Esophagus muscularis mucosa (tissue), 4 donors: Measurements from ENCODE around the gene KRTAP5-2. TPM values are rescaled to one million over a fixed set of nuclear protein-coding genes. Genes with fewer than 3 reads are reported as not detected.
"Not testable (repeated sequence)": the region's sequence is repeated elsewhere in the genome, so short reads cannot be mapped to it uniquely, and the experiment has no call there.

Experiments
- DNase-seq: peaks from one replicate; pipeline ENCODE4 v3.0.0-alpha.2; 2017; ENCODE audit errors: extremely low spot score
- H3K27ac ChIP-seq, 4 donors: fragments of 200-600 bp; sonication (generic); replicated peaks in 1 of 4; 1 replicate in 3 of 4; 2 replicates in 1 of 4; pipeline ENCODE4 v1.5.1; 2016 to 2019; ENCODE audit warnings: mild to moderate bottlenecking in 1 of 4
- H3K27me3 ChIP-seq, 4 donors: fragments of 200-600 bp; sonication (generic); one replicate each; pipeline versions ENCODE4 v1.5.1 to v1.6.0; 2016 to 2019
- H3K36me3 ChIP-seq, 4 donors: fragments of 200-600 bp; sonication (generic); one replicate each; pipeline ENCODE4 v1.5.1; 2016 to 2019
- H3K4me1 ChIP-seq, 4 donors: fragments of 200-600 bp; sonication (generic); one replicate each; pipeline ENCODE4 v1.5.1; 2016 to 2019
- H3K4me3 ChIP-seq, 4 donors: fragments of 200-600 bp; sonication (generic); 1 replicate in 2 of 4; 2 replicates in 2 of 4; pipeline ENCODE4 v1.5.1; 2016 to 2019; ENCODE audit warnings: mild to moderate bottlenecking in 4 of 4, moderate library complexity in 1 of 4
- H3K9me3 ChIP-seq, 4 donors: fragments of 200-600 bp; sonication (generic); 1 replicate in 3 of 4; 2 replicates in 1 of 4; pipeline ENCODE4 v1.5.1; 2016 to 2019
- EP300 ChIP-seq: sonication (generic); formaldehyde crosslinking; IDR thresholded peaks from one replicate; pipeline ENCODE4 v1.6.1; 2017; ENCODE audit warnings: antibody characterized with exemption
- POLR2A ChIP-seq: fragments of 450-650 bp; IDR thresholded peaks from one replicate; pipeline ENCODE4 v1.6.1; 2017; ENCODE audit warnings: antibody characterized with exemption, moderate library complexity, mild to moderate bottlenecking, low read depth
- POLR2AphosphoS5 ChIP-seq, 2 donors: sonication (generic); formaldehyde crosslinking; IDR thresholded peaks; one replicate each; pipeline ENCODE4 v1.6.1; 2017; ENCODE audit warnings: antibody characterized with exemption in 2 of 2
- WGBS: methylation state at CpG from one replicate; pipeline ENCODE4 v1.1.5; 2018; 5-methylcytosine and 5-hydroxymethylcytosine counted together
- intact Hi-C: fragments of 100-400 bp; cut with DNase I; formaldehyde crosslinking; loops from one replicate; pipeline ENCODE4 v1.15.1; 2023
- total RNA-seq, 4 donors: library from RNA; depleted of rRNA; stranded (reverse); fragments of >200 nt; gene quantifications; one replicate each; pipeline versions ENCODE4 v1.1.0 to v1.2.1, GENCODE V29; 2016
- TF ChIP-seq, protein P1 (sequence below), 3 experiments: fragments of 200-600 bp in 2 of 3; fragments of 450-650 bp in 1 of 3; sonication (generic) in 2 of 3; IDR thresholded peaks; one replicate each; pipeline ENCODE4 v1.5.1; 2017 to 2019; ENCODE audit warnings: antibody characterized with exemption in 3 of 3, mild to moderate bottlenecking in 2 of 3, moderate library complexity in 1 of 3

The KRTAP5-2 gene
- total RNA-seq, 4 donors from 2014 or later, result not detected

DNA sequence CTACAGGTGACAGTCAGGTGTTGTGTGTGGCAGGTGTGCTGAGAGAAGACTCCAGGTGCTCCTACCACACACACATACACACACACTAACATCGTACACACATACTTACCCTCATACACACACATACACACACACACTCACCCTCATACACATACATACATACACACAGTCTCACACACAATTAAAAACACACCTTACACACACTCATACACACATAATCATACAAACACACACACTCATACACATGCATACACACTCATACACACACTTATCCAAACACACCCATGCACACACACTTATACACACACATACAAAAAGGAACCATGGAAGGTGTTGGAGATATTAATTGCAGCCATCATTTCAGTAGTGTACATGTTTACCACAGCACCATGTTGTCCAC, 5.5 kb upstream of the KRTAP5-2 start:
- Histone ChIP-seq H3K4me1 (peaks cover 0 to 5% (median 0%) of the 10 kb centered on the region in 4 donors), H3K27me3 (peaks cover 0 to 49% (median 3%) of the 10 kb centered on the region in 4 donors), H3K9me3 (no peaks in the 10 kb centered on the region), H3K27ac (no peak overlapping the region), H3K4me3 (no peak overlapping the region), H3K36me3 (no peaks in the 10 kb centered on the region)
- WGBS, result 80% methylated on average over 1 of the region's 1 CpG
- intact Hi-C loops, result no loop called here
- TF ChIP-seq POLR2AphosphoS5 (IDR thresholded peaks at IDR 0.05) (no peak), EP300 (no peak), POLR2A (no peak)
- TF ChIP-seq, protein P1, sequence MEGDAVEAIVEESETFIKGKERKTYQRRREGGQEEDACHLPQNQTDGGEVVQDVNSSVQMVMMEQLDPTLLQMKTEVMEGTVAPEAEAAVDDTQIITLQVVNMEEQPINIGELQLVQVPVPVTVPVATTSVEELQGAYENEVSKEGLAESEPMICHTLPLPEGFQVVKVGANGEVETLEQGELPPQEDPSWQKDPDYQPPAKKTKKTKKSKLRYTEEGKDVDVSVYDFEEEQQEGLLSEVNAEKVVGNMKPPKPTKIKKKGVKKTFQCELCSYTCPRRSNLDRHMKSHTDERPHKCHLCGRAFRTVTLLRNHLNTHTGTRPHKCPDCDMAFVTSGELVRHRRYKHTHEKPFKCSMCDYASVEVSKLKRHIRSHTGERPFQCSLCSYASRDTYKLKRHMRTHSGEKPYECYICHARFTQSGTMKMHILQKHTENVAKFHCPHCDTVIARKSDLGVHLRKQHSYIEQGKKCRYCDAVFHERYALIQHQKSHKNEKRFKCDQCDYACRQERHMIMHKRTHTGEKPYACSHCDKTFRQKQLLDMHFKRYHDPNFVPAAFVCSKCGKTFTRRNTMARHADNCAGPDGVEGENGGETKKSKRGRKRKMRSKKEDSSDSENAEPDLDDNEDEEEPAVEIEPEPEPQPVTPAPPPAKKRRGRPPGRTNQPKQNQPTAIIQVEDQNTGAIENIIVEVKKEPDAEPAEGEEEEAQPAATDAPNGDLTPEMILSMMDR (IDR thresholded peaks at IDR 0.05), result no peak
- no peak for DNase-seq

DNA sequence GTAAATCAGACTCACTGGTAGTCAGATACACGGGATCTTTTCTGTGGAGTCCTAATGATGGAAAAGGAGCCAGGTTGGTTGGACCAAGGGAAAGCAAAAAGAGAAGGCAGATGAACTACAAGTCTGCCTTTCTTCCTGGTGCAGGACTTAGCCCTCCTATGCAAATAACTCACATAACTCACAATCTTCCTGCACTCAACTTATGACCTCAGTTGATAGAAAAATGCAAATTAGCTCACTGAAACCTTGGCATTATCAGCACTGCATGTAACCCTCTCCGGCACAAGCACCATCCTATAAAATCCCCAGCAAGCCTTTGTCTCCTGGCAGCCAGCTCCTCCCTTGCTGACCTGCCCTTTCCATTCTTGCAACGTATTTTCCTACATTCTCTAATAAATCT, 3.6 kb upstream of the KRTAP5-2 start:
- H3K4me3 ChIP-seq, H3K27ac ChIP-seq, intact Hi-C loops: not testable (repeated sequence)

DNA sequence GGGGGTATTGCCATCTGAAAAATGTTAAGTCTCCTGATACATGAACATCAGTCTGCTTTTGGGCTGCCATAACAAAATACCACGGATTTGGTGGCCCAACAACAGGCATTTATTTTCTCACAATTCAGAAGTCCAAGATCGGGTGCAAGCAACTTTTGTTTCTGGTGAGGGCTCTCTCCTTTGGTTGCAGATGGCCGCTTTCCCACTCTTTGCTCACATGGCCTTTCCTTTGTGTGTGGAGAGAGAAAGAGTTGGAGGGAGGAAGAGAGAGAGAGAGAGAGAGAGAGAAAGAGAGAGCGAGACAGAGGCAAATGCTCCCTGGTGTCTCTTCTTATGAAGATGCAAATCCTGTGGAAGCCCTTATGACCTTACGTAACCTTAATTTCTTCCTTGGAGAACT, 2.5 kb upstream of the KRTAP5-2 start:
- DNase-seq, result no peak
- peaks cover 0 to 42% (median 3%) of the 10 kb centered on the region in 4 donors for H3K27me3 ChIP-seq

More for the DNA sequence above, 3.6 kb upstream of the KRTAP5-2 start:
- H3K27me3 ChIP-seq, result peaks cover 0 to 48% (median 3%) of the 10 kb centered on the region in 4 donors
- not testable (repeated sequence) for H3K36me3 ChIP-seq, H3K9me3 ChIP-seq, H3K4me1 ChIP-seq, DNase-seq
- WGBS, result 78% methylated on average over 3 of the region's 3 CpGs

DNA sequence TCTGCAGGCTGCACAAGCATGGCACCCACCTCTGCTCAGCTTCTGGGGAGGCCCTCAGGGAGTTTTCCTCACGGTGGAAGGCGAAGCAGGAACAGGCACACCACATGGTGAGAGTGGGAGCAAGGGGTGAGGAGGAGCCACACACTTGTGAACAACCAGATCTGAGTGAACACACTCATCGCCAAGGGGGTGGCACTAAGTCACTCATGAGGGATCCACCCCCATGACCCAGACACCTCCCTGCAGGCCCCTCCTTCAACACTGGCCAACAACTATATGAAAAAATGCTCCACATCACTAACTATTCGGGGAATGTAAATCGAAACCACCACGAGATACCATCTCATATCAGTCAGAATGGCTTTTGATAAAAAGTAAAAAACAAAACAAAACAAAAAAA, 722 bp upstream of the KRTAP5-2 start:
- Histone ChIP-seq H3K4me1 (no peaks in the 10 kb centered on the region), H3K27me3 (peaks cover 0 to 37% (median 2%) of the 10 kb centered on the region in 4 donors), H3K4me3 (no peak overlapping the region), H3K9me3 (no peaks in the 10 kb centered on the region), H3K27ac (no peak overlapping the region), H3K36me3 (no peaks in the 10 kb centered on the region)
- intact Hi-C loops, result no loop called here
- no peak for TF ChIP-seq POLR2AphosphoS5 (IDR thresholded peaks at IDR 0.05)
- TF ChIP-seq, protein P1 (IDR thresholded peaks at IDR 0.05), result no peak
- no peak for TF ChIP-seq POLR2A
- no peak for TF ChIP-seq EP300
- DNase-seq, result no peak
- 78% methylated on average over 6 of the region's 6 CpGs for WGBS

More for the DNA sequence above, 2.5 kb upstream of the KRTAP5-2 start:
- Histone ChIP-seq H3K36me3 (no peaks in the 10 kb centered on the region), H3K4me3 (no peak overlapping the region), H3K9me3 (no peaks in the 10 kb centered on the region), H3K4me1 (no peaks in the 10 kb centered on the region), H3K27ac (no peak overlapping the region)
- TF ChIP-seq POLR2A (no peak), POLR2AphosphoS5 (IDR thresholded peaks at IDR 0.05) (no peak), EP300 (no peak)
- TF ChIP-seq, protein P1 (IDR thresholded peaks at IDR 0.05), result no peak
- 81% methylated on average over 5 of the region's 5 CpGs for WGBS
- intact Hi-C loops, result no loop called here

DNA sequence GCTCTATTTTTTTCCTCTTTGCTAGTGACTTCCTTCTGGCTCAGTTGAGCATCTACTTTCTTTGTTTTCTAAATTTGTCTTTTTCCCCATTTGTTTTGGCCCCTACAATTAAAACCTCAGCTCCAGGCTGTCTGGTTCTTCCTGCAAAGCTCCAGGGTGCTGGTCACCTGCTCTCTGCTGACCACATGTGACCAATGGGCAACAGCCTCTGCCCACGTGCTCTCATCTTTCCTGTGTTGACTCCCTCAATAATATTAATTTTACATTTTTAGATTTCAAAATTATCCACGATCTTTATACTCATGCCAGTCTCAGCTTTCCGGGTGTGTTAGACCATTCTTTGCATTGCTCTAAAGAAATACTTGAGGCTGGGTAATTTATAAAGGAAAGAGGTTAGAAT, 312 bp upstream of the KRTAP5-2 start:
- H3K4me1 ChIP-seq, intact Hi-C loops, DNase-seq, H3K9me3 ChIP-seq, H3K27ac ChIP-seq, H3K36me3 ChIP-seq, H3K4me3 ChIP-seq: not testable (repeated sequence)
- WGBS, result 80% methylated on average over 3 of the region's 3 CpGs
- H3K27me3 ChIP-seq, result peaks cover 0 to 39% (median 2%) of the 10 kb centered on the region in 4 donors

DNA sequence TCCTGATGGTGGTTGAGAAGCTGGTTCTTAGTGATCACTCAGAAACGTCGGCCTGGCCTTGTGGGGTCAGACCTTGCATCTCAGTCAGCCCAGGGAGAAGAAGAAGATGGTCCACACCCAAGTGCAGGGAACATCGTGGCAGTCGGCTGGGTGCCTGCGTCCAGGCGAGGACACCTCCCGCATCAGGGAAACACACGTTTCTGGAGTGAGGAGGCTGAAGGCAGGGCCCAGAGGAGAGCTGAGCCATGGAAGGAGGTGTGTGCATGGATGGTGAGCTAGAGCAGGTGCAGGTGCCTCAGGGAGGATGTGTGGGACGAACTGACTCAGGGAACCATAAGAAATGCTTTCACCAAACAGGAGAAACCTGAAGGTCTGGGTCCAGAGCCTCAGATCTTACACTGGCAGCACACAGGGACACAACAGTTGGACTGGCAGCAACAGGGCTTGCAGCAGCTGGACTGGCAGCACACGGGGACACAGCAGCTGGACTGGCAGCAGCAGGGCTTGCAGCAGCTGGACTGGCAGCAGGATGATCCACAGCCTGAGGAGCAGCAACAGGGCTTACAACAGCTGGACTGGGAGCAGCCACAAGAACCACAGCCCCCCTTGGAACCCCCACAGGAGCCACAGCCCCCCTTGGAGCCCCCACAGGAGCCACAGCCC, 632 bp downstream of the KRTAP5-2 start:
- Histone ChIP-seq H3K27me3 (peaks cover 0 to 48% (median 2%) of the 10 kb centered on the region in 4 donors), H3K9me3 (no peaks in the 10 kb centered on the region), H3K4me3 (no peak overlapping the region), H3K36me3 (no peaks in the 10 kb centered on the region), H3K27ac (no peak overlapping the region), H3K4me1 (no peaks in the 10 kb centered on the region)
- no peak for TF ChIP-seq EP300
- no peak for TF ChIP-seq POLR2A
- TF ChIP-seq, protein P1 (IDR thresholded peaks at IDR 0.05), result no peak
- no peak for TF ChIP-seq POLR2AphosphoS5 (IDR thresholded peaks at IDR 0.05)
- no peak for DNase-seq
- intact Hi-C loops, result no loop called here
- 92% methylated on average over 9 of the region's 10 CpGs for WGBS

DNA sequence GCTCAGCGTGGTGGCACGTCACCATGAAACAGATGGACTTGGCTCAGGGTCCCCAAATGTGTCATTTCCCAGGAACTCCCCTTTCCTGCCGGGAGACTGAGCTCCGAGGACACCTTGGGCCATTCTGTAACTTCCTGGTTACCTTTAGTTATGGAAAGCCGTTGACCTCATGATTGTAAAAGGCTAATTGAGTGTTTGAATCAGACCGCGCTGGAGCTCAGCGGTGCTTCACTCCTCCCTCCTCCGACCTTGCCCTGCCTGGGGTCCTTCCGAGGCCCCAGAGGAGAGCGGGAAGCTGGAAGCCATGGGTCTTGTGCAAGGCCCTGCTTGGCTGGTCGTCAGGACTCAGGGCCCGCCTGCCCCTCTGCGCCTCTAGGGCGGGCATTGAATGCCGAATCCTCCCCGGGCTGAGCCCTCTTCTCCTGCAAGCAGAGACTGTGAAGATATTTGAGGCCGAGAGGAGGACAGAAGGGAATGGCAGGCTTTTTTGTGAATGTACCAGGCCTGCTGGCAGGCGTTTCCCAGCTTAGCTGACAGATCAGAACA, 1.4 kb downstream of the KRTAP5-2 start:
- H3K36me3 ChIP-seq, H3K4me1 ChIP-seq, intact Hi-C loops, DNase-seq, H3K9me3 ChIP-seq, H3K27ac ChIP-seq, H3K4me3 ChIP-seq: not testable (repeated sequence)
- WGBS, result 71% methylated on average over 19 of the region's 19 CpGs
- H3K27me3 ChIP-seq, result peaks cover 0 to 55% (median 2%) of the 10 kb centered on the region in 4 donors

DNA sequence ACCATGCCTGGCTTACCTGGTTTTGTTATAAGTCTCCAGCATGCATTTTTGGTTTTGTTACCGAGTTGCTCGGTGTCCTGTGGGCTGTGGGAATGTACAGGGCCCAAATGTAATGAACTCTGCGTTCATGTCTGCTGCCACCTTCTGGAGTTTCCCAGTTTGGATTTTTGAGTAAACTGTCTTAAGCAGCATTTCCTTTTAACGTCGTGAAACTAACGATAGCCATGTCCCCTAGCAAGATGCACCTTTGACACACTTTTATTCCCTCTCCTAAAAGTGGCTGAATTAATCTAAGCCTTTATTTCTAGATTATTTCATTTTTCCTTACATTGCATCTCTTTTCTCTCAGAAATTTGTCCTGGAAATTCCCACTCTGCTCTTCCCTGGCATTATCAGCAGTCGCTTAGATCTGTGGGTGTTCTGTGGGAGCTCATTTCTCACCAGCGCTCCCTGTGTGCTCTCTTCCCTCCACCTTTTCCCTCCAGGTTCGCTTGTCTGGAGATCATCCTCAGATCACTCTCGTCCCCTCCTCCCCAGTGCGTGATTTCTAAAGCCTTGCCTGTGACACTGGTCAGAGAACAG, 2.0 kb downstream of the KRTAP5-2 start:
- 54% methylated on average over 11 of the region's 11 CpGs for WGBS
- intact Hi-C loops, result not testable (repeated sequence)

More for the DNA sequence above, 2.0 kb downstream of the KRTAP5-2 start:
- not testable (repeated sequence) for H3K27ac ChIP-seq, H3K36me3 ChIP-seq, H3K9me3 ChIP-seq, DNase-seq, H3K4me1 ChIP-seq, H3K4me3 ChIP-seq
- peaks cover 0 to 56% (median 2%) of the 10 kb centered on the region in 4 donors for H3K27me3 ChIP-seq
